IMR-90 (cell line): Measurements from ENCODE around the gene UBL5. TPM values are rescaled to one million over a fixed set of nuclear protein-coding genes. Genes with fewer than 3 reads are reported as not detected.

Experiments used
- BHLHE40 ChIP-seq: fragments of 150-350 bp; IDR thresholded peaks from 2 replicates; pipeline ENCODE4 v1.6.1; 2016; ENCODE audit warnings: mild to moderate bottlenecking, low read depth, low read length
- NFE2L2 ChIP-seq: fragments of 150-350 bp; IDR thresholded peaks from 2 replicates; pipeline ENCODE4 v1.6.1; 2016; ENCODE audit warnings: low read depth, mild to moderate bottlenecking, low read length
- USF2 ChIP-seq: fragments of 150-350 bp; IDR thresholded peaks from 2 replicates; pipeline ENCODE4 v1.6.1; 2017; ENCODE audit warnings: mild to moderate bottlenecking, antibody characterized with exemption, low read length, low read depth
- polyA plus RNA-seq, 3 experiments: library from polyadenylated mRNA; depleted of rRNA; stranded (reverse); fragments of >200 nt; gene quantifications; 2 replicates each; pipeline ENCODE4 v1.2.3, GENCODE V29; 2012; ENCODE audit warnings: low replicate concordance in 1 of 3
- total RNA-seq: library from RNA; depleted of rRNA; stranded (reverse); fragments of >200 nt; gene quantifications from 2 replicates; pipeline ENCODE4 v1.2.3, GENCODE V29; 2012

UBL5 gene
- total and polyA plus RNA-seq, 2 of the 4 experiments (the other 2 are of a cell fraction): 434 to 1,091 TPM

- TF ChIP-seq USF2 (0 out of 2 replicates have a peak, but pooled peaks have one; percentile 9), NFE2L2 (no peak), BHLHE40 (no peak)
Observed at GRCh38 chr19:9834726-9835506, 7.2 kb downstream of the UBL5 start, which contains the start of gene PIN1 (continued).
